ENCODE results near the gene PTPRE.
"Not testable (repeated sequence)": the region's sequence is repeated elsewhere in the genome, so short reads cannot be mapped to it uniquely, and the experiment has no call there.

GRCh38 chr10:128094596-128094995 is 187.7 kb downstream of the PTPRE start:
- not testable (repeated sequence) for TF ChIP-seq TOX (CRISPR knock-in tag; IDR thresholded peaks at IDR 0.05; ENCODE audit: borderline replicate concordance); ZC3H10 (CRISPR knock-in tag; IDR thresholded peaks at IDR 0.05); CREB5 (CRISPR knock-in tag; IDR thresholded peaks at IDR 0.05; ENCODE audit: low read depth); PATZ1 (CRISPR knock-in tag; IDR thresholded peaks at IDR 0.05; ENCODE audit: borderline replicate concordance); TCF4 (CRISPR knock-in tag; IDR thresholded peaks at IDR 0.05; ENCODE audit: borderline replicate concordance); ARNTL (CRISPR knock-in tag; IDR thresholded peaks at IDR 0.05; ENCODE audit: borderline replicate concordance, low read depth); RARB (CRISPR knock-in tag; IDR thresholded peaks at IDR 0.05); PPARA (CRISPR knock-in tag; IDR thresholded peaks at IDR 0.05; ENCODE audit: borderline replicate concordance); ZNF70 (CRISPR knock-in tag; IDR thresholded peaks at IDR 0.05)

Measured in SK-N-SH treated with all-trans-retinoic acid at 6 μM for 48 hours (cell line).